HEK293 (cell line): ENCODE measurements around the gene MORN1.

Source experiments
- BCL11B ChIP-seq: fragments of 450-650 bp; formaldehyde crosslinking; IDR thresholded peaks from 2 replicates; pipeline ENCODE4 v1.5.1; 2016; ENCODE audit warnings: low read depth, missing biosample characterization, missing genetic modification characterization
- EGR2 ChIP-seq: fragments of 450-650 bp; formaldehyde crosslinking; IDR thresholded peaks from 2 replicates; pipeline ENCODE4 v1.5.1; 2016; ENCODE audit warnings: low read depth, missing biosample characterization, missing genetic modification characterization
- GLIS1 ChIP-seq: fragments of 450-650 bp; formaldehyde crosslinking; IDR thresholded peaks from 2 replicates; pipeline ENCODE4 v1.5.1; 2016; ENCODE audit warnings: missing biosample characterization, missing genetic modification characterization
- KLF8 ChIP-seq: fragments of 450-650 bp; formaldehyde crosslinking; IDR thresholded peaks from 2 replicates; pipeline ENCODE4 v1.5.1; 2016; ENCODE audit warnings: missing biosample characterization, missing genetic modification characterization
- MZF1 ChIP-seq: fragments of 450-650 bp; formaldehyde crosslinking; IDR thresholded peaks from 2 replicates; pipeline ENCODE4 v1.5.1; 2017; ENCODE audit warnings: missing biosample characterization, missing genetic modification characterization, borderline replicate concordance
- PRDM1 ChIP-seq: fragments of 450-650 bp; formaldehyde crosslinking; IDR thresholded peaks from 2 replicates; pipeline ENCODE4; 2016; ENCODE audit warnings: missing biosample characterization, missing genetic modification characterization
- SALL2 ChIP-seq: fragments of 450-650 bp; formaldehyde crosslinking; IDR thresholded peaks from 2 replicates; pipeline ENCODE4 v1.5.0; 2017; ENCODE audit warnings: missing biosample characterization, mild to moderate bottlenecking, missing genetic modification characterization, borderline replicate concordance
- SP2 ChIP-seq: fragments of 450-650 bp; formaldehyde crosslinking; IDR thresholded peaks from 2 replicates; pipeline ENCODE4 v1.5.1; 2016; ENCODE audit warnings: missing biosample characterization, missing genetic modification characterization
- ZNF10 ChIP-seq: fragments of 450-650 bp; formaldehyde crosslinking; IDR thresholded peaks from 2 replicates; pipeline ENCODE4 v1.5.1; 2017; ENCODE audit warnings: missing biosample characterization, missing genetic modification characterization
- ZNF146 ChIP-seq: fragments of 450-650 bp; formaldehyde crosslinking; IDR thresholded peaks from 2 replicates; pipeline ENCODE4 v1.5.1; 2016; ENCODE audit warnings: missing biosample characterization, missing genetic modification characterization
- ZNF169 ChIP-seq: fragments of 450-650 bp; formaldehyde crosslinking; IDR thresholded peaks from 2 replicates; pipeline ENCODE4 v1.5.1; 2016; ENCODE audit warnings: missing biosample characterization, missing genetic modification characterization
- ZNF202 ChIP-seq: fragments of 450-650 bp; formaldehyde crosslinking; IDR thresholded peaks from 2 replicates; pipeline ENCODE4 v1.5.1; 2016; ENCODE audit warnings: missing biosample characterization, missing genetic modification characterization, borderline replicate concordance
- ZNF221 ChIP-seq: fragments of 450-650 bp; formaldehyde crosslinking; IDR thresholded peaks from 2 replicates; pipeline ENCODE4 v1.5.1; 2017; ENCODE audit warnings: missing biosample characterization, missing genetic modification characterization, borderline replicate concordance
- ZNF324 ChIP-seq: fragments of 450-650 bp; formaldehyde crosslinking; IDR thresholded peaks from 2 replicates; pipeline ENCODE4 v1.5.1; 2016; ENCODE audit warnings: missing biosample characterization, missing genetic modification characterization
- ZNF350 ChIP-seq: fragments of 450-650 bp; formaldehyde crosslinking; IDR thresholded peaks from 2 replicates; pipeline ENCODE4 v1.5.0; 2017; ENCODE audit warnings: missing biosample characterization, mild to moderate bottlenecking, missing genetic modification characterization
- ZNF426 ChIP-seq: fragments of 450-650 bp; formaldehyde crosslinking; IDR thresholded peaks from 2 replicates; pipeline ENCODE4 v1.5.1; 2017; ENCODE audit warnings: missing biosample characterization, missing genetic modification characterization, mild to moderate bottlenecking, inconsistent platforms, moderate library complexity
- ZNF48 ChIP-seq: fragments of 450-650 bp; formaldehyde crosslinking; IDR thresholded peaks from 2 replicates; pipeline ENCODE4 v1.5.1; 2016; ENCODE audit warnings: missing biosample characterization, missing genetic modification characterization
- ZNF549 ChIP-seq: fragments of 450-650 bp; IDR thresholded peaks from 2 replicates; pipeline ENCODE4 v1.5.1; 2018; ENCODE audit warnings: missing biosample characterization, missing genetic modification characterization, mild to moderate bottlenecking, inconsistent platforms, moderate library complexity
- ZNF600 ChIP-seq: fragments of 450-650 bp; formaldehyde crosslinking; IDR thresholded peaks from 2 replicates; pipeline ENCODE4 v1.5.1; 2016; ENCODE audit warnings: missing biosample characterization, missing genetic modification characterization
- ZNF623 ChIP-seq: fragments of 450-650 bp; formaldehyde crosslinking; IDR thresholded peaks from 2 replicates; pipeline ENCODE4 v1.5.1; 2016; ENCODE audit warnings: missing biosample characterization, missing genetic modification characterization
- ZNF654 ChIP-seq: fragments of 450-650 bp; formaldehyde crosslinking; IDR thresholded peaks from 2 replicates; pipeline ENCODE4 v1.5.1; 2016; ENCODE audit warnings: low read depth, missing biosample characterization, missing genetic modification characterization
- ZNF707 ChIP-seq: fragments of 450-650 bp; formaldehyde crosslinking; IDR thresholded peaks from 2 replicates; pipeline ENCODE4 v1.5.1; 2016; ENCODE audit warnings: missing biosample characterization, missing genetic modification characterization
- ZNF791 ChIP-seq: fragments of 450-650 bp; formaldehyde crosslinking; IDR thresholded peaks from 2 replicates; pipeline ENCODE4 v1.5.1; 2016; ENCODE audit warnings: missing biosample characterization, missing genetic modification characterization
- ZXDB ChIP-seq: fragments of 450-650 bp; formaldehyde crosslinking; IDR thresholded peaks from 2 replicates; pipeline ENCODE4 v1.5.1; 2016; ENCODE audit warnings: missing biosample characterization, missing genetic modification characterization
- TF ChIP-seq, protein P1 (sequence below): fragments of 450-650 bp; formaldehyde crosslinking; conservative IDR thresholded peaks from 2 replicates; pipeline ENCODE4 v1.5.1; 2016; ENCODE audit warnings: low read depth, missing biosample characterization, missing genetic modification characterization
- TF ChIP-seq, protein P2 (sequence below): fragments of 450-650 bp; formaldehyde crosslinking; IDR thresholded peaks from 2 replicates; pipeline ENCODE4 v1.5.0; 2017; ENCODE audit warnings: missing biosample characterization, missing genetic modification characterization, borderline replicate concordance
- TF ChIP-seq, protein P3 (sequence below): fragments of 450-650 bp; formaldehyde crosslinking; IDR thresholded peaks from 2 replicates; pipeline ENCODE4 v1.5.1; 2016; ENCODE audit warnings: missing biosample characterization, missing genetic modification characterization
- TF ChIP-seq, protein P4 (sequence below): fragments of 450-650 bp; formaldehyde crosslinking; IDR thresholded peaks from 2 replicates; pipeline ENCODE4 v1.5.1; 2017; ENCODE audit warnings: missing biosample characterization, missing genetic modification characterization

MORN1 gene

GRCh38 chr1:2391041-2391930, at the start of gene MORN1, which contains the start of gene RER1 (continued):
- TF ChIP-seq, protein P1, sequence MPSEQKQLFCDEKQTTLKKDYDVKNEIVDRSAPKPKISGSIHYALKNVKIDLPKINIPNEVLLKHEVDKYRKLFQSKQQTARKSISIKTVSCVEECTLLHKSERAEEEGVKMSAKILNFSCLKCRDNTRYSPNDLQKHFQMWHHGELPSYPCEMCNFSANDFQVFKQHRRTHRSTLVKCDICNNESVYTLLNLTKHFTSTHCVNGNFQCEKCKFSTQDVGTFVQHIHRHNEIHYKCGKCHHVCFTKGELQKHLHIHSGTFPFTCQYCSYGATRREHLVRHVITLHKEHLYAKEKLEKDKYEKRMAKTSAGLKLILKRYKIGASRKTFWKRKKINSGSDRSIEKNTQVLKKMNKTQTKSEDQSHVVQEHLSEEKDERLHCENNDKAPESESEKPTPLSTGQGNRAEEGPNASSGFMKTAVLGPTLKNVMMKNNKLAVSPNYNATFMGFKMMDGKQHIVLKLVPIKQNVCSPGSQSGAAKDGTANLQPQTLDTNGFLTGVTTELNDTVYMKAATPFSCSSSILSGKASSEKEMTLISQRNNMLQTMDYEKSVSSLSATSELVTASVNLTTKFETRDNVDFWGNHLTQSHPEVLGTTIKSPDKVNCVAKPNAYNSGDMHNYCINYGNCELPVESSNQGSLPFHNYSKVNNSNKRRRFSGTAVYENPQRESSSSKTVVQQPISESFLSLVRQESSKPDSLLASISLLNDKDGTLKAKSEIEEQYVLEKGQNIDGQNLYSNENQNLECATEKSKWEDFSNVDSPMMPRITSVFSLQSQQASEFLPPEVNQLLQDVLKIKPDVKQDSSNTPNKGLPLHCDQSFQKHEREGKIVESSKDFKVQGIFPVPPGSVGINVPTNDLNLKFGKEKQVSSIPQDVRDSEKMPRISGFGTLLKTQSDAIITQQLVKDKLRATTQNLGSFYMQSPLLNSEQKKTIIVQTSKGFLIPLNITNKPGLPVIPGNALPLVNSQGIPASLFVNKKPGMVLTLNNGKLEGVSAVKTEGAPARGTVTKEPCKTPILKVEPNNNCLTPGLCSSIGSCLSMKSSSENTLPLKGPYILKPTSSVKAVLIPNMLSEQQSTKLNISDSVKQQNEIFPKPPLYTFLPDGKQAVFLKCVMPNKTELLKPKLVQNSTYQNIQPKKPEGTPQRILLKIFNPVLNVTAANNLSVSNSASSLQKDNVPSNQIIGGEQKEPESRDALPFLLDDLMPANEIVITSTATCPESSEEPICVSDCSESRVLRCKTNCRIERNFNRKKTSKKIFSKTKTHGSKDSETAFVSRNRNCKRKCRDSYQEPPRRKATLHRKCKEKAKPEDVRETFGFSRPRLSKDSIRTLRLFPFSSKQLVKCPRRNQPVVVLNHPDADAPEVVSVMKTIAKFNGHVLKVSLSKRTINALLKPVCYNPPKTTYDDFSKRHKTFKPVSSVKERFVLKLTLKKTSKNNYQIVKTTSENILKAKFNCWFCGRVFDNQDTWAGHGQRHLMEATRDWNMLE = peak; percentile 88
- TF ChIP-seq BCL11B (tag by site-specific recombination) (no peak; the same call in 1 of the 2 replicates), ZNF10 (tag by site-specific recombination) (no peak; the same call in 1 of the 2 replicates), ZNF221 (tag by site-specific recombination) (no peak), ZNF549 (tag by site-specific recombination) (no peak), SP2 (tag by site-specific recombination) (peak; percentile 98), ZXDB (tag by site-specific recombination) (peak; percentile 83), ZNF600 (tag by site-specific recombination) (0 out of 2 replicates have a peak, but pooled peaks have one; percentile 10), ZNF623 (no peak), ZNF350 (tag by site-specific recombination) (no peak), MZF1 (no peak), PRDM1 (tag by site-specific recombination) (no peak), ZNF707 (tag by site-specific recombination) (no peak), ZNF48 (tag by site-specific recombination) (no peak), ZNF791 (no peak), ZNF654 (tag by site-specific recombination) (no peak), SALL2 (tag by site-specific recombination) (no peak), GLIS1 (tag by site-specific recombination) (peak; percentile 98), ZNF169 (tag by site-specific recombination) (0 out of 2 replicates have a peak, but pooled peaks have one; percentile 35), KLF8 (peak; percentile 31; the same call in 1 of the 2 replicates), ZNF324 (peak; percentile 68), EGR2 (tag by site-specific recombination) (peak; percentile 64), ZNF146 (tag by site-specific recombination) (no peak), ZNF202 (tag by site-specific recombination) (no peak), ZNF426 (tag by site-specific recombination) (no peak)
- TF ChIP-seq, protein P2, sequence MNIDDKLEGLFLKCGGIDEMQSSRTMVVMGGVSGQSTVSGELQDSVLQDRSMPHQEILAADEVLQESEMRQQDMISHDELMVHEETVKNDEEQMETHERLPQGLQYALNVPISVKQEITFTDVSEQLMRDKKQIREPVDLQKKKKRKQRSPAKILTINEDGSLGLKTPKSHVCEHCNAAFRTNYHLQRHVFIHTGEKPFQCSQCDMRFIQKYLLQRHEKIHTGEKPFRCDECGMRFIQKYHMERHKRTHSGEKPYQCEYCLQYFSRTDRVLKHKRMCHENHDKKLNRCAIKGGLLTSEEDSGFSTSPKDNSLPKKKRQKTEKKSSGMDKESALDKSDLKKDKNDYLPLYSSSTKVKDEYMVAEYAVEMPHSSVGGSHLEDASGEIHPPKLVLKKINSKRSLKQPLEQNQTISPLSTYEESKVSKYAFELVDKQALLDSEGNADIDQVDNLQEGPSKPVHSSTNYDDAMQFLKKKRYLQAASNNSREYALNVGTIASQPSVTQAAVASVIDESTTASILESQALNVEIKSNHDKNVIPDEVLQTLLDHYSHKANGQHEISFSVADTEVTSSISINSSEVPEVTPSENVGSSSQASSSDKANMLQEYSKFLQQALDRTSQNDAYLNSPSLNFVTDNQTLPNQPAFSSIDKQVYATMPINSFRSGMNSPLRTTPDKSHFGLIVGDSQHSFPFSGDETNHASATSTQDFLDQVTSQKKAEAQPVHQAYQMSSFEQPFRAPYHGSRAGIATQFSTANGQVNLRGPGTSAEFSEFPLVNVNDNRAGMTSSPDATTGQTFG = no peak
- TF ChIP-seq, protein P3, sequence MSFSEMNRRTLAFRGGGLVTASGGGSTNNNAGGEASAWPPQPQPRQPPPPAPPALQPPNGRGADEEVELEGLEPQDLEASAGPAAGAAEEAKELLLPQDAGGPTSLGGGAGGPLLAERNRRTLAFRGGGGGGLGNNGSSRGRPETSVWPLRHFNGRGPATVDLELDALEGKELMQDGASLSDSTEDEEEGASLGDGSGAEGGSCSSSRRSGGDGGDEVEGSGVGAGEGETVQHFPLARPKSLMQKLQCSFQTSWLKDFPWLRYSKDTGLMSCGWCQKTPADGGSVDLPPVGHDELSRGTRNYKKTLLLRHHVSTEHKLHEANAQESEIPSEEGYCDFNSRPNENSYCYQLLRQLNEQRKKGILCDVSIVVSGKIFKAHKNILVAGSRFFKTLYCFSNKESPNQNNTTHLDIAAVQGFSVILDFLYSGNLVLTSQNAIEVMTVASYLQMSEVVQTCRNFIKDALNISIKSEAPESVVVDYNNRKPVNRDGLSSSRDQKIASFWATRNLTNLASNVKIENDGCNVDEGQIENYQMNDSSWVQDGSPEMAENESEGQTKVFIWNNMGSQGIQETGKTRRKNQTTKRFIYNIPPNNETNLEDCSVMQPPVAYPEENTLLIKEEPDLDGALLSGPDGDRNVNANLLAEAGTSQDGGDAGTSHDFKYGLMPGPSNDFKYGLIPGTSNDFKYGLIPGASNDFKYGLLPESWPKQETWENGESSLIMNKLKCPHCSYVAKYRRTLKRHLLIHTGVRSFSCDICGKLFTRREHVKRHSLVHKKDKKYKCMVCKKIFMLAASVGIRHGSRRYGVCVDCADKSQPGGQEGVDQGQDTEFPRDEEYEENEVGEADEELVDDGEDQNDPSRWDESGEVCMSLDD (tag by site-specific recombination) = peak; percentile 85
- TF ChIP-seq, protein P4, sequence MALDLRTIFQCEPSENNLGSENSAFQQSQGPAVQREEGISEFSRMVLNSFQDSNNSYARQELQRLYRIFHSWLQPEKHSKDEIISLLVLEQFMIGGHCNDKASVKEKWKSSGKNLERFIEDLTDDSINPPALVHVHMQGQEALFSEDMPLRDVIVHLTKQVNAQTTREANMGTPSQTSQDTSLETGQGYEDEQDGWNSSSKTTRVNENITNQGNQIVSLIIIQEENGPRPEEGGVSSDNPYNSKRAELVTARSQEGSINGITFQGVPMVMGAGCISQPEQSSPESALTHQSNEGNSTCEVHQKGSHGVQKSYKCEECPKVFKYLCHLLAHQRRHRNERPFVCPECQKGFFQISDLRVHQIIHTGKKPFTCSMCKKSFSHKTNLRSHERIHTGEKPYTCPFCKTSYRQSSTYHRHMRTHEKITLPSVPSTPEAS (tag by site-specific recombination) = no peak
